HL-60 (cell line): ENCODE results near the gene CAMK2D.

Experiments used
- DNase-seq, 2 experiments: peaks; one replicate each; pipeline ENCODE4 v3.0.0-alpha.2; 2010 to 2020; ENCODE audit warnings: low read depth in 1 of 2, low spot score in 1 of 2
- H3K27ac ChIP-seq: fragments of 250-450 bp; sonication (Bioruptor Pico); replicated peaks from 2 replicates; pipeline ENCODE4 v1.5.1; 2020; ENCODE audit warnings: mild to moderate bottlenecking, moderate library complexity
- H3K27me3 ChIP-seq: fragments of 250-450 bp; sonication (Bioruptor Pico); 2 replicates; pipeline ENCODE4 v1.5.1; 2021; ENCODE audit warnings: mild to moderate bottlenecking, moderate library complexity; ENCODE audit not compliant: insufficient read depth, poor library complexity, severe bottlenecking
- H3K4me3 ChIP-seq: replicated peaks from 2 replicates; pipeline ENCODE4 v1.5.1; 2011; ENCODE audit warnings: mild to moderate bottlenecking, control low read depth, low read length; ENCODE audit not compliant: insufficient read depth
- CTCF ChIP-seq: IDR thresholded peaks from one replicate; pipeline ENCODE4 v1.5.1; 2011; ENCODE audit warnings: low read length, control low read depth, inconsistent platforms; ENCODE audit not compliant: insufficient read depth
- GABPA ChIP-seq: IDR thresholded peaks from 2 replicates; pipeline ENCODE4 v1.6.1; 2012; ENCODE audit warnings: low read depth
- POLR2AphosphoS5 ChIP-seq: IDR thresholded peaks from 2 replicates; pipeline ENCODE4 v1.6.1; 2012; ENCODE audit warnings: low read depth
- REST ChIP-seq: IDR thresholded peaks from 2 replicates; pipeline ENCODE4 v1.6.1; 2012; ENCODE audit warnings: low read depth; ENCODE audit not compliant: insufficient replicate concordance
- SPI1 ChIP-seq: IDR thresholded peaks from 2 replicates; pipeline ENCODE4 v1.6.1; 2012; ENCODE audit warnings: low read depth, mild to moderate bottlenecking, borderline replicate concordance

The CAMK2D gene

GRCh38 chr4:113666386-113667114, 95.0 kb downstream of the CAMK2D start:
- Histone ChIP-seq H3K27ac (no peak overlapping the region), H3K27me3 (no peaks in the 10 kb centered on the region), H3K4me3 (no peak overlapping the region)
- DNase-seq: no peak
- TF ChIP-seq POLR2AphosphoS5 (no peak), GABPA (no peak)

GRCh38 chr4:113665036-113665435, 96.5 kb downstream of the CAMK2D start:
- no peak for DNase-seq
- Histone ChIP-seq H3K4me3 (no peak overlapping the region), H3K27me3 (no peaks in the 10 kb centered on the region), H3K27ac (no peak overlapping the region)
- TF ChIP-seq CTCF (no peak), GABPA (no peak), SPI1 (no peak)

- TF ChIP-seq POLR2AphosphoS5: no peak
- Histone ChIP-seq H3K27me3 (no peaks in the 10 kb centered on the region), H3K4me3 (no peak overlapping the region), H3K27ac (no peak overlapping the region)
- no peak for DNase-seq
Observed at GRCh38 chr4:113662581-113662980, 99.0 kb downstream of the CAMK2D start.

- TF ChIP-seq POLR2AphosphoS5 (no peak), GABPA (no peak), CTCF (no peak), REST (no peak), SPI1 (no peak)
- no peak for DNase-seq
- H3K27me3 ChIP-seq: no peaks in the 10 kb centered on the region
- H3K27ac ChIP-seq: no peak overlapping the region
- no peak overlapping the region for H3K4me3 ChIP-seq
Observed at GRCh38 chr4:113659127-113659526, 102.4 kb downstream of the CAMK2D start.

- no peak overlapping the region for H3K27ac ChIP-seq
- TF ChIP-seq SPI1 (no peak), POLR2AphosphoS5 (no peak), CTCF (no peak), REST (no peak), GABPA (no peak)
- no peak overlapping the region for H3K4me3 ChIP-seq
- no peaks in the 10 kb centered on the region for H3K27me3 ChIP-seq
- DNase-seq: no peak
Observed at GRCh38 chr4:113657586-113658233, 103.8 kb downstream of the CAMK2D start.
